Osteocyte (in vitro differentiated cells): ENCODE measurements around the gene CD63. TPM values are rescaled to one million over a fixed set of nuclear protein-coding genes. Genes with fewer than 3 reads are reported as not detected.

ENCODE experiments used
- DNase-seq: peaks from one replicate; pipeline ENCODE4 v3.0.0; 2021; ENCODE audit warnings: mixed read lengths; ENCODE audit not compliant: unreplicated experiment; ENCODE audit errors: extremely low spot score
- H3K27ac Mint-ChIP-seq: one replicate; pipeline ENCODE4 v1.8.0; 2021; ENCODE audit warnings: mild to moderate bottlenecking, mixed read lengths; ENCODE audit not compliant: unreplicated experiment
- H3K27me3 Mint-ChIP-seq: one replicate; pipeline ENCODE4 v1.8.0; 2021; ENCODE audit warnings: mixed read lengths; ENCODE audit not compliant: unreplicated experiment
- H3K36me3 Mint-ChIP-seq: one replicate; pipeline ENCODE4 v1.8.0; 2021; ENCODE audit warnings: mixed read lengths; ENCODE audit not compliant: unreplicated experiment
- H3K4me1 Mint-ChIP-seq: one replicate; pipeline ENCODE4 v1.8.0; 2021; ENCODE audit warnings: mixed read lengths; ENCODE audit not compliant: unreplicated experiment
- H3K4me3 Mint-ChIP-seq: one replicate; pipeline ENCODE4 v1.8.0; 2021; ENCODE audit warnings: mild to moderate bottlenecking, moderate library complexity, mixed read lengths; ENCODE audit not compliant: unreplicated experiment
- H3K9me3 Mint-ChIP-seq: one replicate; pipeline ENCODE4 v1.8.0; 2021; ENCODE audit warnings: mixed read lengths; ENCODE audit not compliant: unreplicated experiment
- CTCF ChIP-seq: fragments of 200-600 bp; sonication (generic); IDR thresholded peaks from 2 replicates; pipeline ENCODE4 v1.5.0; 2021; ENCODE audit warnings: antibody characterized with exemption, mild to moderate bottlenecking, moderate library complexity
- total RNA-seq: library from RNA; stranded (reverse); gene quantifications from 2 replicates; pipeline ENCODE4 v1.2.1, GENCODE V29; 2021

The CD63 gene
- total RNA-seq, 1 donor from 2014 or later, result 1,511 TPM

GRCh38 chr12:55704824-55705718 lies 23.7 kb downstream of the CD63 start:
- no peak for TF ChIP-seq CTCF
- no peak for DNase-seq
- Mint-ChIP-seq H3K27me3 (peaks cover 28% of the 10 kb centered on the region), H3K9me3 (no peaks in the 10 kb centered on the region), H3K4me1 (peaks cover 16% of the 10 kb centered on the region), H3K4me3 (no peak overlapping the region), H3K27ac (no peak overlapping the region), H3K36me3 (peaks cover 3% of the 10 kb centered on the region)

- Mint-ChIP-seq H3K27me3 (peaks cover 21% of the 10 kb centered on the region), H3K4me1 (peaks cover 16% of the 10 kb centered on the region), H3K9me3 (no peaks in the 10 kb centered on the region), H3K4me3 (no peak overlapping the region), H3K36me3 (peaks cover 3% of the 10 kb centered on the region), H3K27ac (no peak overlapping the region)
- TF ChIP-seq CTCF, result no peak
- DNase-seq, result no peak
Observed at GRCh38 chr12:55703901-55704761, 24.7 kb downstream of the CD63 start.

- DNase-seq, result no peak
- peaks cover 3% of the 10 kb centered on the region for H3K36me3 Mint-ChIP-seq
- H3K27me3 Mint-ChIP-seq, result peaks cover 14% of the 10 kb centered on the region
- peaks cover 13% of the 10 kb centered on the region for H3K4me1 Mint-ChIP-seq
- no peak overlapping the region for H3K27ac Mint-ChIP-seq
- H3K4me3 Mint-ChIP-seq, result no peak overlapping the region
- H3K9me3 Mint-ChIP-seq, result no peaks in the 10 kb centered on the region
- no peak for TF ChIP-seq CTCF
Observed at GRCh38 chr12:55703288-55703687, 25.5 kb downstream of the CD63 start.

DNA sequence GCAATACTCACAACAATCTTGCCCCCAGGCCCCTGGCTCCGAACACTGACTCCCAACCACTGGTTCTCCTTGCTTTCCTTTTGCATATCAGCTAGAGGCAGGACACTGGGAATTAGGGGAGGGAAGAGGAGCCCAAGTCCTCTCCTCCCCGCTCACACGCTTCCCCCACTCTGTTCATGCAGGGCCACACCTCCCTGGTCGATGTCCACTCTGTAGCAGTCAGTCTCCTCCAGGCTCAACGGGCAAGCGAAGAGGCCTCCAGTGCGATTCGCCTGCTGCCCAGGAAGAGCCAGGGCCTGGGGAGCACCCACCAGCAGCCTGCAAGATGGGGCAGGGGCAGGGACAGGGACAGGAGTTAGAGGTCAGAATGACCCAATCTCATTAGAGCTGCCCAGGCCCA lies 25.9 kb downstream of the CD63 start:
- peaks cover 10% of the 10 kb centered on the region for H3K4me1 Mint-ChIP-seq
- peaks cover 3% of the 10 kb centered on the region for H3K36me3 Mint-ChIP-seq
- no peak for TF ChIP-seq CTCF
- H3K27ac Mint-ChIP-seq, result no peak overlapping the region
- no peak for DNase-seq
- H3K4me3 Mint-ChIP-seq, result no peak overlapping the region
- H3K9me3 Mint-ChIP-seq, result no peaks in the 10 kb centered on the region
- H3K27me3 Mint-ChIP-seq, result peaks cover 11% of the 10 kb centered on the region
